HG03432 (cell line): ENCODE measurements around the gene OAS2.
A peak's percentile ranks its signal among the peaks of the same experiment; 100 is the strongest.
"Not testable (repeated sequence)": the region's sequence is repeated elsewhere in the genome, so short reads cannot be mapped to it uniquely, and the experiment has no call there.

Source experiments
- ATAC-seq: cut with Tn5 transposase; IDR thresholded peaks from one replicate; pipeline ENCODE4 v1.9.1; 2021; ENCODE audit warnings: mild to moderate bottlenecking, moderate library complexity; ENCODE audit not compliant: unreplicated experiment

Gene OAS2

GRCh38 chr12:112980491-112981158 lies 2.3 kb downstream of the OAS2 start:
- ATAC-seq = no peak

GRCh38 chr12:112985642-112986290 lies 7.4 kb downstream of the OAS2 start:
- ATAC-seq = no peak

GRCh38 chr12:112986291-112986800 lies 8.0 kb downstream of the OAS2 start:
- no peak for ATAC-seq

GRCh38 chr12:112987561-112987960 lies 9.2 kb downstream of the OAS2 start:
- ATAC-seq = no peak

GRCh38 chr12:112988224-112988623 lies 9.9 kb downstream of the OAS2 start:
- no peak for ATAC-seq

- not testable (repeated sequence) for ATAC-seq
These were observed 10.6 kb downstream of the OAS2 start for GRCh38 chr12:112988823-112989385.

- no peak for ATAC-seq
These were observed 11.5 kb downstream of the OAS2 start for GRCh38 chr12:112989806-112990205.

GRCh38 chr12:112992541-112993398 lies 14.5 kb downstream of the OAS2 start:
- no peak for ATAC-seq

- ATAC-seq = no peak
These were observed 16.7 kb downstream of the OAS2 start for GRCh38 chr12:112995008-112995407.

GRCh38 chr12:112996501-112996900 lies 18.2 kb downstream of the OAS2 start:
- no peak for ATAC-seq

GRCh38 chr12:112997506-112997905 lies 19.2 kb downstream of the OAS2 start:
- no peak for ATAC-seq

GRCh38 chr12:112998987-112999767 lies 20.9 kb downstream of the OAS2 start:
- peak; percentile 92 for ATAC-seq

GRCh38 chr12:113000433-113000832 lies 22.1 kb downstream of the OAS2 start:
- ATAC-seq = no peak

- ATAC-seq = no peak
These were observed 23.8 kb downstream of the OAS2 start for GRCh38 chr12:113002155-113002554.

- ATAC-seq = no peak
These were observed 24.4 kb downstream of the OAS2 start for GRCh38 chr12:113002676-113003075.

GRCh38 chr12:113003636-113004035 lies 25.3 kb downstream of the OAS2 start:
- no peak for ATAC-seq

GRCh38 chr12:113005762-113006161 lies 27.4 kb downstream of the OAS2 start:
- no peak for ATAC-seq

GRCh38 chr12:113006206-113006605 lies 27.9 kb downstream of the OAS2 start:
- ATAC-seq = no peak

- no peak for ATAC-seq
These were observed 28.3 kb downstream of the OAS2 start for GRCh38 chr12:113006641-113007040.

- no peak for ATAC-seq
These were observed 28.8 kb downstream of the OAS2 start for GRCh38 chr12:113007166-113007565.
